ENCODE measurements around the gene FAM174A.
"Not testable (repeated sequence)": the region's sequence is repeated elsewhere in the genome, so short reads cannot be mapped to it uniquely, and the experiment has no call there.

FAM174A gene

GRCh38 chr5:100575815-100576214 lies 40.6 kb downstream of the FAM174A start:
- no peak for DNase-seq (ENCODE audit: low read depth in 2 of 2)

GRCh38 chr5:100576217-100576751 lies 41.1 kb downstream of the FAM174A start:
- DNase-seq (ENCODE audit: low read depth in 2 of 2), result no peak

- DNase-seq (ENCODE audit: low read depth in 2 of 2), result no peak
These were observed 42.3 kb downstream of the FAM174A start for GRCh38 chr5:100577506-100577905.

GRCh38 chr5:100584069-100584468 lies 48.9 kb downstream of the FAM174A start:
- no peak for DNase-seq (ENCODE audit: low read depth in 2 of 2)

GRCh38 chr5:100584889-100585288 lies 49.7 kb downstream of the FAM174A start:
- DNase-seq (ENCODE audit: low read depth in 2 of 2), result no peak

GRCh38 chr5:100590867-100591266 lies 55.7 kb downstream of the FAM174A start:
- no peak for DNase-seq (ENCODE audit: low read depth in 2 of 2)

- DNase-seq (ENCODE audit: low read depth in 2 of 2), result no peak
These were observed 60.1 kb downstream of the FAM174A start for GRCh38 chr5:100595152-100595811.

GRCh38 chr5:100595812-100596173 lies 60.6 kb downstream of the FAM174A start:
- no peak for DNase-seq (ENCODE audit: low read depth in 2 of 2)

- no peak for DNase-seq (ENCODE audit: low read depth in 2 of 2)
These were observed 63.3 kb downstream of the FAM174A start for GRCh38 chr5:100598446-100598845.

- DNase-seq (ENCODE audit: low read depth in 2 of 2), result no peak
These were observed 65.3 kb downstream of the FAM174A start for GRCh38 chr5:100600298-100600994.

- DNase-seq (ENCODE audit: low read depth in 2 of 2), result no peak
These were observed 68.0 kb downstream of the FAM174A start for GRCh38 chr5:100603141-100603540.

GRCh38 chr5:100604021-100604420 lies 68.8 kb downstream of the FAM174A start:
- DNase-seq (ENCODE audit: low read depth in 2 of 2), result not testable (repeated sequence)

- no peak for DNase-seq (ENCODE audit: low read depth in 2 of 2)
These were observed 74.4 kb downstream of the FAM174A start for GRCh38 chr5:100609594-100609993.

GRCh38 chr5:100614308-100614707 lies 79.1 kb downstream of the FAM174A start:
- no peak for DNase-seq (ENCODE audit: low read depth in 2 of 2)

GRCh38 chr5:100615362-100615761 lies 80.2 kb downstream of the FAM174A start:
- DNase-seq (ENCODE audit: low read depth in 2 of 2), result no peak

- DNase-seq (ENCODE audit: low read depth in 2 of 2), result no peak
These were observed 81.1 kb downstream of the FAM174A start for GRCh38 chr5:100616291-100616690.

- DNase-seq (ENCODE audit: low read depth in 2 of 2), result no peak
These were observed 81.8 kb downstream of the FAM174A start for GRCh38 chr5:100616981-100617380.

- no peak for DNase-seq (ENCODE audit: low read depth in 2 of 2)
These were observed 88.5 kb downstream of the FAM174A start for GRCh38 chr5:100623719-100624118.

GRCh38 chr5:100634937-100635534 lies 99.9 kb downstream of the FAM174A start:
- DNase-seq (ENCODE audit: low read depth in 2 of 2), result no peak

Measured in stimulated activated CD4-positive, alpha-beta T cell treated with anti-CD3 and anti-CD28 coated beads, Interleukin-12 subunit alpha, Interleukin-12 subunit beta, amount 100 ng/mL, for 24 hours (primary cell).